ENCODE results near the gene MRE11.
"Not testable (repeated sequence)": the region's sequence is repeated elsewhere in the genome, so short reads cannot be mapped to it uniquely, and the experiment has no call there.

The MRE11 gene

DNA sequence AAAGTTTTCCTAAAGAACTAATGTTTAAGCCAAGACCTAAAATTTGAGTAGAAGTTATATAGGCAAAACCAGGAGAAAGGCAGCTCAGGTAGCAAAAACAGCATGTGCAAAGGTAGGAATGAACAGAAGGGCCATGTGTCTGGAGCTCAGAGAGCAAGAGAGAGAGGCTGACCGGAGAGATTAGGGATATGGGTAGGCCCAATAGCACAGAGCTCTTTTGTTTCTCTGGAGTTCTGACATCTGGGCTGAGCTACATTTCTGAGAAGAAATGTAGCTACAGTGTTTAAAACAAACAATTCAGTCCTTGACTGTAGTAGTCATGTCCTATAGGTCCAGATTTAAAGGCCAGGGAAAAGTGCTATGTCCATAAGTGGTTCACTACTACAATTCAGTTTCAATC lies 23.1 kb upstream of the MRE11 start:
- H3K27ac ChIP-seq = no peak overlapping the region
- TF ChIP-seq CTCF (conservative IDR thresholded peaks at IDR 0.05) = no peak

GRCh38 chr11:94515398-94515797 lies 21.8 kb upstream of the MRE11 start:
- H3K27ac ChIP-seq = no peak overlapping the region
- TF ChIP-seq CTCF (conservative IDR thresholded peaks at IDR 0.05) = no peak

GRCh38 chr11:94513091-94513490 lies 19.4 kb upstream of the MRE11 start:
- H3K27ac ChIP-seq = peak overlapping the region; percentile 21
- TF ChIP-seq CTCF (conservative IDR thresholded peaks at IDR 0.05) = no peak

DNA sequence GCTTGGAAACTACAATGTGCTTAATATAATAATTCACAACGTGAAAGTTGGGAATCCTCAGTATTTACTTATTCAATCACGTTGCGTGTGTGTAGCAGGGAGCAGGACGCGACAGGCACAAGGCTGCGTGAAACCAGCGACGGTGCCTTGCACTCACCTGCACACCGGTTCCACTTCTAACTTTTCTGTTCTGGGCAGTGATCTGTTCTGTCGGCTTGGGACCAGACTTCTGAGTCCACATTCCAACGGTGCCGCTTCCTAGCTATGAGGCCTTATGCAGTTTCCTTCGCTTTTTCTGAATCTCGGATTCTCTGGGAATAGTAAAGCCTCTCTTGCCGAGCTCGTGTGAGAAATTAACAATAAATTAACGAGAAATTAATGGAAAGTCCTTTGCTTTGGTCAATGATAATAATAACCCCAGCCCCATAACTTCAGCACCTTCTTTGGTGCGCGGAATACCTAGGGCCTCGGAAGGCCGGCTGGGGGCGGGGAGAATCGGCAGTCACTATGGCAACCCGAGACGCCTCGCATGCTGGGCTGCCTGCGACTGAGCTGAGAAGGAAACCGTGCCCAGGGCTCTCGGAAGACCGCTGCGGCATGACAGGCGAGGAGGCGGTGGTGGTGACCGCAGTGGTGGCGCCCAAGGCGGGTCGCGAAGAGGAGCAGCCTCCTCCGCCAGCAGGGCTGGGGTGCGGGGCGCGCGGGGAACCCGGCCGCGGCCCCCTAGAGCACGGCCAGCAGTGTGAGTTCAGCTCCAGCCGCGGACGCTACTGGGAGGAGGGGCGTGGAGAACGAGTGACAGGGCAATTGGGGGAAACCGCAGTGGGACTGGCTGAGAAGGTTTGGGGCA lies 18.5 kb upstream of the MRE11 start, which contains the start of gene C11orf97:
Gene C11orf97 (plus strand): TSS at position 530 of the 850 bp plus-strand sequence. CDS start 68 bp downstream, at position 598.
- TF ChIP-seq CTCF (conservative IDR thresholded peaks at IDR 0.05) = no peak
- peak within 1 kb of the TSS; percentile 21 for H3K27ac ChIP-seq

GRCh38 chr11:94507485-94507884 lies 13.8 kb upstream of the MRE11 start:
- TF ChIP-seq CTCF (conservative IDR thresholded peaks at IDR 0.05) = no peak

DNA sequence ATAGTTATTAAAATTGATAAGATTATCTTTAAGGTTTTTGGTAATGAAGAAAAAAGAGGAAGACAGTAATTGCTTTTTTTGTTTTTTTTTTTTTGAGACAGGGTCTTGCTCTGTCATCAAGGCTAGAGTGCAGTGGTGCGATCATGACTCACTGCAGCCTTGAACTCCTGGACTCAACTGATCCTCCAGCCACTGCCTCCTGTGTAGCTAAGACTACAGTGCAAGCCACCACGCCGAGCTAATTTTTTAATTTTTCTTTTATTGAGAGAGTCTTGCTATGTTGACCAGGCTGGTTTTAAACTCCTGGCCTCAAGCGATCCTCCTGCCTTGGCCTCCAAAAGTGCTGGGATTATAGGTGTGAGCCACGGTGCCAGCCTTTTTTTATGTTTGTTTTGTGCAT lies 12.9 kb upstream of the MRE11 start:
- not testable (repeated sequence) for H3K27ac ChIP-seq

More at GRCh38 chr11:94507485-94507884, 13.8 kb upstream of the MRE11 start:
- H3K27ac ChIP-seq = no peak overlapping the region

DNA sequence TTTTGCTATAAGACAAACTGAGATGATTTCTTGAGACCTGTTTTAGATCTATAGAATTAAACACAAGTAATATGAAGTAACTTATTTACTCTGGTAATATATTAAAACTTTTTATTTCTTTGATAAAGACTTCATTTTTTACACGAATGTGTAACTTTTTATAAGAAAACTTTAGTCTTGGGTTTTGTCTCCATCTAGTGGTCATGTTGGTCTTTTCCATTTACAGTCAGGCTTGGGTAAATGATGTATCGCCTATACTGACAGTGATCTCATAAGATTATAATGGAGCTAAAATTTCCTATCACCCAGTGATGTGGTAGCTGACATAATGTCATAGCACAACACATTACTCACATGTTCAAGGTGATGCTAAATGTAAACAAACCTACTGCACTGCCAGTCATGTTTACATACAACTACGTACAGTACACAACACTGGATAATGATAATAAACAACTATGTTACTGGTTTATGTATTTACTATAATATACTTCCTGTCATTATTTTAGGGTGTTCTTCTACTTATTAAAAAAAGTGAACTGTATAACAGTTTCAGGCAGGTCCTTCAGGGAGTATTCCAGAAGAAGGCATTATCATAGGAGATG lies 11.1 kb upstream of the MRE11 start:
- TF ChIP-seq CTCF (conservative IDR thresholded peaks at IDR 0.05) = peak; percentile 86
- no peak overlapping the region for H3K27ac ChIP-seq

DNA sequence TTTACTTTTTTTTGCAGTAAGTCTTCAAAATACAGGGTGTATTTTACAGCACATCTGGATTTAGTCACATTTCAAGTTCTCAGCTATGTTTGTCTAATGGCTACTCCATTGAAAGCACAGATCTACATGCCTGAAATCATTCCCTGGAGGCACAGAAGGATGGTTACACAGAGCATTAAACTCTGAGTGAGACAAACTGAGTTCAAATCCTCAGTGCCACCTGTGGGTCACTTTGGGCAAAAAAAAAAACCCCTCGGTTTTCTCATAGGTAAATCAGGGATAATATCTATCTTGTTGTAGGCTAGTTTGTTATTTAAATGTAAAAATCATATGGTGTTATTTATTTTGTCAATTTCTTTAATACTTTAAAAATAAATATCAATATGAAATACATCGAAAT lies 7.9 kb upstream of the MRE11 start:
- no peak overlapping the region for H3K27ac ChIP-seq
- no peak for TF ChIP-seq CTCF (conservative IDR thresholded peaks at IDR 0.05)
